Epidermal melanocyte (primary cell): ENCODE measurements around the gene ESPL1.

Experiments used
- DNase-seq: peaks from one replicate; pipeline ENCODE4 v3.0.0; 2011; ENCODE audit warnings: low spot score; ENCODE audit not compliant: insufficient read length

ESPL1 gene

DNA sequence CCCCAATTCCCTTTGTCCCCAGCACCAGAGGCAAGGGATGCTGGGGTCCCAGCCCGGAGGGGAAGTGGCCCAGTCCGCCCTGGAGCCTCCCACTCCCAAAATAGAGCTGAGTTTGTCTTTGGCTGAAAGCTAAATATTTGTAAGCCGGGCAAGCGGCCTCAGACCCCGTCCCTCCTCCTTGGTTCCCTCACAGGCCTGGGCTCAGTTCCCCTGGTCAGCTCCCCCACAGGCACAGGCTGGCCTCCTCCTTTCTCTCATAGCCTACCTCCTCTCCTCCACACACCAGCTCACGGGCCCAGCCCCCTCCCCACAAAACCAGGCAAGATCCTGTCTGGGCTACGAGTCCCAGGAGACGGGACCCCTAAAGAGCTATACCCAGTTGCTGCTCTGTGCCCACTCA, 66.7 kb downstream of the ESPL1 start:
- no peak for DNase-seq

DNA sequence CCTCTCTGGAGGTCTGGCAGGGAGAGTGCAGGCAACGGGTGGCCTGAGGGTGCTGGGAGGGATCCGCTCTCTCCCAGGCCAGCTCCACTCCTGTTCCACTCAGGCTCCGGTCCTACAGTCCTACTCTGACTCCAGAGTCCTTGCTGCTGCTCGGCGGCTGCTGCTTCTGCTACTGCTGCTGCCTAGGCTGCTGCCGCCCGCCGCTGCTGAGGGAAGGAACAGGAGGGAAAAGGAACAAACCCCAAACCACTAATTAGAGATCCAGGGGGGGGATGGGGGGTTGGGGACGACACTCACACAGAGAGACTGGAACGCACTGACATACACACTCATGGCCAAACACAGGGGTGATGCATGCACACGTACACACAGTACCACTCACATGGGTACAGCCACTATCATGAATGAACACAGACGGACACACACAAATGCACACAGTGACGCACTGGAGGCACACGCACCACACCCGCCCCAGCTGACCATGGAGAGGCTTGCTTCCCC, 68.1 kb downstream of the ESPL1 start, which contains the start of gene SP7:
TSS of gene SP7 (minus strand) at position 174 of the 501 bp plus-strand sequence. CDS start 708 bp downstream, outside the sequence.
- no peak for DNase-seq

DNA sequence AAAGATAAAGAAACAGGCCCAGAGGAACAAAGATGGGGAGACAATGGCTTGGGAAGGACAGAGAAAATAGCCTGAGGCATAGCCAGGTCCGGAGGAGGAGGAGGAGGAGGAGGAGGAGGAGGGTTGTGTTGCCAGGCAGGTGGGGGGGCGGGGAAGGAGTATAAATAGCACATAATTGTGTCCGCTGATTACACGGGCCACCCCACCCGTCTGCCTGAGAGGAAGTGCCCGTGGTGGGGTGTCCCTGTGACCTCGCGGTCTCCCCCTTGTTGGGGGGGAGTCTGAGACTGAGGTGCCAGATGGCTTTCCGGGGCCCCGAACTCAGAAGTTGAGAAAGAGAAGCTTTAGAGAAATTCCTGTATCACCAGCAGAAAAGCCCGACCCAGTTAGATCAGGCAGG, 69.9 kb downstream of the ESPL1 start:
- DNase-seq = no peak

DNA sequence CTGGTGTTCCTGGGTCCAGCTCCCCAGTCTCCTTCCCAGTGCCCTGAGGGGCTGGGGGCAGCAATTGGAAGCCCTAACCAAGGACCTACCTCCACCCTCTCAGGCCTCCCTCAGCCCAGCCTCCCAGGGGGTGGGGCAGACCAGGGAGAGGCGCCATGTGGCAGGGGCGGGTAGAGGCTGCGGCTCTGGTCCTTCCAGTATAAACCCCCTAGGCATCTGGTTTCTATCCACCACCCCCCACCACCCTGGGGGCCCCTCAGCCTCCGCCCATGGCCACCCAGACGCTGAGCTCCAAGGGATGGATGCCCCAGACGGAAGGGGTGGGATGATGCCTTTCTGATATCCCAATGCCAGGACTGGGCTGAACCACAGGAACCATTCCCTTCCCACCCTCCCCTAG, 70.8 kb downstream of the ESPL1 start:
- DNase-seq = no peak

DNA sequence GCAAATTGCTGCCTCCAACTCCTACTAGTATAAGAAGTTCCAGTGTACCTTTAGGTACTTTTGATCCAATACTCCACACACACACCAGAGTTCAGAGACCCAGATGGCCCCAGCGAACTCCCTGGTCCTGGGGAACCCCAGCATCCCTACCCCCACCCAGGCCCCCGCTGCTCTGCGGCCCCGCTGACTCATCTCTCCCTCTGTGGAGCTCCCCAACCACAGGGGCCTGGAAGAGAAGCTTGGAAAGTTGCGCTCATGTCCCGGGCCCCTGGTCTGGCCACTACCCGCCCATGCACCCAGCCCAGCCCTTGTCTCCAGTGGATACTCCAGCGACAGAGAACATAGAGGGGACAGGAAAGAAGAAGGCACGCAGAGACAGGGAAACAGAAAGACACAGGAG, 72.3 kb downstream of the ESPL1 start:
- no peak for DNase-seq
